Iris pigment epithelial cell (primary cell): Measurements from ENCODE around the gene GUF1.

Experiments used
- DNase-seq: peaks from one replicate; pipeline ENCODE4 v3.0.0-alpha.2; 2011; ENCODE audit warnings: low read depth

Gene GUF1

GRCh38 chr4:44678094-44679041 lies at the start of gene GUF1:
GUF1 (plus strand) TSS chr4:44678420; CDS start chr4:44678623, 203 bp downstream.
- DNase-seq: peak; percentile 93

GRCh38 chr4:44629280-44629866 lies 48.8 kb upstream of the GUF1 start:
- peak; percentile 41 for DNase-seq

GRCh38 chr4:44632089-44632488 lies 46.1 kb upstream of the GUF1 start:
- no peak for DNase-seq

- DNase-seq: no peak
These were observed 45.5 kb upstream of the GUF1 start for GRCh38 chr4:44632733-44633132.

GRCh38 chr4:44638091-44638490 lies 40.1 kb upstream of the GUF1 start:
- DNase-seq: no peak

- DNase-seq: no peak
These were observed 32.1 kb upstream of the GUF1 start for GRCh38 chr4:44646151-44646550.

- DNase-seq: no peak
These were observed 26.8 kb upstream of the GUF1 start, which contains the start of gene YIPF7 for GRCh38 chr4:44651425-44651824. YIPF7 (minus strand) TSS chr4:44651625; CDS start chr4:44650100, 1,525 bp downstream.

- no peak for DNase-seq
These were observed 26.2 kb upstream of the GUF1 start for GRCh38 chr4:44652002-44652401.

- no peak for DNase-seq
These were observed 17.8 kb upstream of the GUF1 start for GRCh38 chr4:44660396-44660795.

- no peak for DNase-seq
These were observed 16.1 kb upstream of the GUF1 start for GRCh38 chr4:44661940-44662622.

GRCh38 chr4:44662623-44663005 lies 15.6 kb upstream of the GUF1 start:
- DNase-seq: no peak

GRCh38 chr4:44663539-44664263 lies 14.5 kb upstream of the GUF1 start:
- no peak for DNase-seq

GRCh38 chr4:44668526-44668925 lies 9.7 kb upstream of the GUF1 start:
- DNase-seq: peak; percentile 1

- DNase-seq: no peak
These were observed 7.6 kb upstream of the GUF1 start for GRCh38 chr4:44670506-44671199.

GRCh38 chr4:44671636-44672035 lies 6.6 kb upstream of the GUF1 start:
- no peak for DNase-seq

- no peak for DNase-seq
These were observed 3.7 kb upstream of the GUF1 start for GRCh38 chr4:44674471-44674870.

- DNase-seq: no peak
These were observed 2.9 kb upstream of the GUF1 start for GRCh38 chr4:44675366-44675765.

GRCh38 chr4:44679060-44679459 lies 840 bp downstream of the GUF1 start:
- DNase-seq: no peak

GRCh38 chr4:44684648-44685047 lies 6.4 kb downstream of the GUF1 start:
- no peak for DNase-seq

GRCh38 chr4:44700427-44700826 lies 22.2 kb downstream of the GUF1 start:
- no peak for DNase-seq

GRCh38 chr4:44701037-44701436 lies 22.8 kb downstream of the GUF1 start:
- no peak for DNase-seq
